GM12873 (cell line): Measurements from ENCODE around the gene NOTCH2NLA.
"Not testable (repeated sequence)": the region's sequence is repeated elsewhere in the genome, so short reads cannot be mapped to it uniquely, and the experiment has no call there.

Experiments
- CTCF ChIP-seq: IDR thresholded peaks from 2 replicates; pipeline ENCODE4 v1.5.1; 2012; ENCODE audit warnings: low read depth, mild to moderate bottlenecking, moderate library complexity, low read length, control low read depth; ENCODE audit not compliant: insufficient read depth; ENCODE audit errors: missing control alignments

NOTCH2NLA gene

GRCh38 chr1:146228710-146229477, at the start of gene NOTCH2NLA:
NOTCH2NLA (minus strand) TSS chr1:146229021; CDS start chr1:146189337, 39,684 bp downstream.
- not testable (repeated sequence) for TF ChIP-seq CTCF

- not testable (repeated sequence) for TF ChIP-seq CTCF
These were observed 84.4 kb downstream of the NOTCH2NLA start, which contains the start of gene NBPF10 for GRCh38 chr1:146144465-146144864. NBPF10 (minus strand) TSS chr1:146144804; CDS start chr1:146144769, 35 bp downstream.
